Measurements from ENCODE around the gene PTPRG.

DNA sequence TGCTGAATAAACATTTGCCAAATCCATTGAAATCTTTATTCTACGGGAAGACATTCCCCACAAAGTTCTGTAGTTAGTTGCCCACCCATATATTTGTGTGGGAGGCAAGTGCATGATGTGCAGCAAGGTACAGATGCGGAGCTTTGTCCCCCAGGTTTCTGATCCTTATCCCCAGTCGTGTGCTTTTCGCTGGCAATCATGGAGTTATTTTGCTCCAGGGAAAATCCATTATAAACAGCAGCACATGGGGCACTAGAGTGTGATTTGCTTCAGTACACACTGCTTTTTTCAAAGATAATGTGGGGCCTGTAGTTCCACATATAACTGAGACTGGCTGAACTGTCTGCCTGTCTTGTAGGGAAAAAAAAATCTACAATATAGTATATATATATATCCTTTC is 679.9 kb downstream of the PTPRG start:
- TF ChIP-seq, protein P1, sequence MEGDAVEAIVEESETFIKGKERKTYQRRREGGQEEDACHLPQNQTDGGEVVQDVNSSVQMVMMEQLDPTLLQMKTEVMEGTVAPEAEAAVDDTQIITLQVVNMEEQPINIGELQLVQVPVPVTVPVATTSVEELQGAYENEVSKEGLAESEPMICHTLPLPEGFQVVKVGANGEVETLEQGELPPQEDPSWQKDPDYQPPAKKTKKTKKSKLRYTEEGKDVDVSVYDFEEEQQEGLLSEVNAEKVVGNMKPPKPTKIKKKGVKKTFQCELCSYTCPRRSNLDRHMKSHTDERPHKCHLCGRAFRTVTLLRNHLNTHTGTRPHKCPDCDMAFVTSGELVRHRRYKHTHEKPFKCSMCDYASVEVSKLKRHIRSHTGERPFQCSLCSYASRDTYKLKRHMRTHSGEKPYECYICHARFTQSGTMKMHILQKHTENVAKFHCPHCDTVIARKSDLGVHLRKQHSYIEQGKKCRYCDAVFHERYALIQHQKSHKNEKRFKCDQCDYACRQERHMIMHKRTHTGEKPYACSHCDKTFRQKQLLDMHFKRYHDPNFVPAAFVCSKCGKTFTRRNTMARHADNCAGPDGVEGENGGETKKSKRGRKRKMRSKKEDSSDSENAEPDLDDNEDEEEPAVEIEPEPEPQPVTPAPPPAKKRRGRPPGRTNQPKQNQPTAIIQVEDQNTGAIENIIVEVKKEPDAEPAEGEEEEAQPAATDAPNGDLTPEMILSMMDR (IDR thresholded peaks at IDR 0.05): no peak
- no peak for TF ChIP-seq POLR2A (IDR thresholded peaks at IDR 0.05)
